ENCODE results near the gene CFAP77. TPM values are rescaled to one million over a fixed set of nuclear protein-coding genes. Genes with fewer than 3 reads are reported as not detected.

Gene CFAP77
- total and polyA plus RNA-seq, 7 experiments from 2014 or later: not detected

DNA sequence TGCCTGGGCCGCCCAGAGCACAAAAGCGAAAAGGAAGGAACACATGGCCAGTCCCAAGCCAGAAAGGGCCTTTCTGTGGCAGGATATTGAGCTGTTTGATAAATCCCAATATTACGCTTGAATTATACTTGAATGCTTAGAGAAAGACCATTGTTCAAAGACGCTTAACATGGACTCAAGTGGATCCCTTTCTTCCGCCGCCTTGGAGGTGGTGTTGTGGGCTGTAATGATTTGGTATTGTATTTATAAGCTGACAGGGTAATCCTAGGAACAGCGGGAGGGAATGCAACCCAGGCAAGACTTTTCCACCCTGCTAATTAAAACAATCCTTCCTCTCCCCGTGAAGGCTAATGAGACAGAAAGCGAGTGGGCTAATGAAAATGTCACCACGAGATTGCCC lies 24.9 kb downstream of the CFAP77 start:
- ATAC-seq (no peak), DNase-seq (no peak)
- peaks cover 0 to 4% (median 0%) of the 10 kb centered on the region in 5 donors for H3K36me3 Mint-ChIP-seq
- H3K36me3 ChIP-seq (ENCODE audit: control insufficient read depth in 2 of 3, insufficient read depth in 3 of 3, low read length in 3 of 3): no peaks in the 10 kb centered on the region
- H3K9me3 Mint-ChIP-seq: peaks cover 0 to 4% (median 0%) of the 10 kb centered on the region in 11 donors
- H3K27ac Mint-ChIP-seq: peak overlapping the region in 1 of 9 donors; percentile 6
- H3K9me3 ChIP-seq (ENCODE audit: control insufficient read depth in 2 of 3, low read length in 3 of 3): no peaks in the 10 kb centered on the region
- H3K27me3 Mint-ChIP-seq: peaks cover 31 to 60% (median 47%) of the 10 kb centered on the region in 5 donors
- CTCF ChIA-PET: no interaction called here
- POLR2A ChIA-PET: no interaction called here
- no peak overlapping the region for H3K27ac ChIP-seq (ENCODE audit: low read depth, low read length)
- no peaks in the 10 kb centered on the region for H3K4me1 ChIP-seq (ENCODE audit: control insufficient read depth in 2 of 2, insufficient read depth in 2 of 2, low read length in 2 of 2)
- H3K27me3 ChIP-seq (ENCODE audit: control insufficient read depth in 2 of 2, insufficient read depth in 2 of 2, low read length in 2 of 2): no peaks in the 10 kb centered on the region
- intact Hi-C loops (cut with micrococcal nuclease): no loop called here
- peaks cover 0 to 4% (median 0%) of the 10 kb centered on the region in 7 donors for H3K4me1 Mint-ChIP-seq
- H3K4me3 Mint-ChIP-seq: no peak overlapping the region
- H3K4me3 ChIP-seq (ENCODE audit: low read length): no peak overlapping the region

DNA sequence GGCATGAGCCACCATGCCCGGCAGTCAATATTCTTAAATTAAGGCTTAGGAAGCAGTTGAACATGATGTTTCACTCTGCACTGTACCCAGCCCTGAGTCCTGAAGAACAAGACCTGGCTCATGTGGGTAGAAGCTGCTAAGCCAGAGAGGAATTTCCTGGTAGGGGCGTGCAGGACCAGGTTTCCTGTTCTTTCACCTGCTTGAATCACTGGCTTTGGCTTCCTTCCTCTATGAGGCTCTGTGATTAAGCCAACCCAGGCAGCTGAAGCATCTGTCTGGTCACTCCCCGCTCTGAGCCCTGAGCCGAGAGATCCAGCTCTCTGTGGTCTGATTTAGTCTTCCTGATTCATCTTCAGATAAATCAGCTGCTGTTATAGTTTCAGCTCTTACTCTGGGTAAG lies 29.1 kb downstream of the CFAP77 start:
- peaks cover 0 to 3% of the 10 kb centered on the region in 2 donors for H3K27me3 ChIP-seq (ENCODE audit: control insufficient read depth in 2 of 2, insufficient read depth in 2 of 2, low read length in 2 of 2)
- DNase-seq: no peak
- ChIA-PET CTCF (no interaction called here), POLR2A (no interaction called here)
- H3K4me3 ChIP-seq (ENCODE audit: low read length): no peak overlapping the region
- no peaks in the 10 kb centered on the region for H3K4me1 ChIP-seq (ENCODE audit: control insufficient read depth in 2 of 2, insufficient read depth in 2 of 2, low read length in 2 of 2)
- H3K27ac ChIP-seq (ENCODE audit: low read depth, low read length): no peak overlapping the region
- no peak overlapping the region for H3K4me3 Mint-ChIP-seq
- no peaks in the 10 kb centered on the region for H3K36me3 ChIP-seq (ENCODE audit: control insufficient read depth in 2 of 3, insufficient read depth in 3 of 3, low read length in 3 of 3)
- H3K9me3 ChIP-seq (ENCODE audit: control insufficient read depth in 2 of 3, low read length in 3 of 3): no peaks in the 10 kb centered on the region
- peaks cover 24 to 52% (median 49%) of the 10 kb centered on the region in 5 donors for H3K27me3 Mint-ChIP-seq
- peaks cover 0 to 4% (median 0%) of the 10 kb centered on the region in 7 donors for H3K4me1 Mint-ChIP-seq
- peaks cover 0 to 3% (median 0%) of the 10 kb centered on the region in 11 donors for H3K9me3 Mint-ChIP-seq
- peaks cover 0 to 4% (median 0%) of the 10 kb centered on the region in 5 donors for H3K36me3 Mint-ChIP-seq
- no peak for ATAC-seq
- H3K27ac Mint-ChIP-seq: no peak overlapping the region
- intact Hi-C loops (cut with micrococcal nuclease): no loop called here

DNA sequence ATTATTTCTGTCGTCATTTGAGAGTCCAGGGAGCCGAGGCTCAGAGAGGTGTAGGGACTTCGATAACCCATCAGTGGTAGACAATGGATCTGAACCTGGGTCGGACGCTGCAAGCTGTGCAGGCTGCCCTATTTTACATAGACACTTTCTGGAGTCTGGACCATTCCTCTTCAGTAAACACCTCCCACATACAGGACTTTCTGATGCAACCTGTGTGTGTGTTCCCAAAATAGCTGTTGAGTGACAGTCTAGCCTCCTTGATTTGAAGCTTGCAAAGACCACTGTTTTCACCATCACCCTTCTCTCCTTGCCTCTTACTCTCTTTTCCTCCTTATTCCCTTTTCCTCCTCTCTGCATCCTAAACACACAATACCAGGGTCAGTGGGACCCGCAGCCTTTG lies 30.7 kb downstream of the CFAP77 start:
- H3K27ac Mint-ChIP-seq: no peak overlapping the region
- H3K27me3 Mint-ChIP-seq: peaks cover 32 to 62% (median 44%) of the 10 kb centered on the region in 5 donors
- POLR2A ChIA-PET: no interaction called here
- no peaks in the 10 kb centered on the region for H3K9me3 ChIP-seq (ENCODE audit: control insufficient read depth in 2 of 3, low read length in 3 of 3)
- H3K4me3 Mint-ChIP-seq: no peak overlapping the region
- H3K27ac ChIP-seq (ENCODE audit: low read depth, low read length): no peak overlapping the region
- CTCF ChIA-PET: no interaction called here
- no peaks in the 10 kb centered on the region for H3K4me1 ChIP-seq (ENCODE audit: control insufficient read depth in 2 of 2, insufficient read depth in 2 of 2, low read length in 2 of 2)
- peaks cover 0 to 4% (median 0%) of the 10 kb centered on the region in 7 donors for H3K4me1 Mint-ChIP-seq
- DNase-seq (no peak), ATAC-seq (no peak)
- peaks cover 0 to 3% (median 0%) of the 10 kb centered on the region in 11 donors for H3K9me3 Mint-ChIP-seq
- no peaks in the 10 kb centered on the region for H3K36me3 ChIP-seq (ENCODE audit: control insufficient read depth in 2 of 3, insufficient read depth in 3 of 3, low read length in 3 of 3)
- intact Hi-C loops (cut with micrococcal nuclease): no loop called here
- peaks cover 0 to 4% (median 0%) of the 10 kb centered on the region in 5 donors for H3K36me3 Mint-ChIP-seq
- H3K27me3 ChIP-seq (ENCODE audit: control insufficient read depth in 2 of 2, insufficient read depth in 2 of 2, low read length in 2 of 2): peaks cover 0 to 3% of the 10 kb centered on the region in 2 donors
- H3K4me3 ChIP-seq (ENCODE audit: low read length): no peak overlapping the region

DNA sequence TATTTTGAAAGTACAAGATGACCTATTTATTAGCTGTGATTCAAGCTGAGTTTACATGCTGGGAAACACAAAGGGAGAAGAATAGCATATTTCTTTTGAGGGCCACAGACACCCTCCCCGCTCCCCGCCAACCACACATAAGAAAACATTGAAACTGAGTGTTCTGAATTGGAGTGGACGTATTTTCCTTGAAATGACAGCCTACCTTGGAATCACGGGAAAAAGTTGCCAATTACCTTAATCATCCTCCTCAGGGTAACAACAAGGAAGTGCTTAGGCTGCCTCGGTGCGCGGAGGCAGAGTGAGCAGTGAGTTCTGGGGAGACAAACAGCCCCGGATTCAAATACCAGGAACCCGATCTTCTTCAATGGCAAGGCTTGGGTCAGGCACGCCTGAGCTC lies 31.4 kb downstream of the CFAP77 start:
- DNase-seq (no peak), ATAC-seq (no peak)
- no peaks in the 10 kb centered on the region for H3K9me3 ChIP-seq (ENCODE audit: control insufficient read depth in 2 of 3, low read length in 3 of 3)
- POLR2A ChIA-PET: no interaction called here
- Mint-ChIP-seq H3K27ac (no peak overlapping the region), H3K4me1 (peaks cover 0 to 4% (median 0%) of the 10 kb centered on the region in 7 donors), H3K4me3 (no peak overlapping the region), H3K36me3 (peaks cover 0 to 4% (median 0%) of the 10 kb centered on the region in 5 donors), H3K27me3 (peaks cover 29 to 60% (median 48%) of the 10 kb centered on the region in 5 donors), H3K9me3 (peaks cover 0 to 3% (median 0%) of the 10 kb centered on the region in 11 donors)
- no peak overlapping the region for H3K27ac ChIP-seq (ENCODE audit: low read depth, low read length)
- intact Hi-C loops (cut with micrococcal nuclease): no loop called here
- H3K4me3 ChIP-seq (ENCODE audit: low read length): no peak overlapping the region
- H3K4me1 ChIP-seq (ENCODE audit: control insufficient read depth in 2 of 2, insufficient read depth in 2 of 2, low read length in 2 of 2): no peaks in the 10 kb centered on the region
- no peaks in the 10 kb centered on the region for H3K36me3 ChIP-seq (ENCODE audit: control insufficient read depth in 2 of 3, insufficient read depth in 3 of 3, low read length in 3 of 3)
- CTCF ChIA-PET: interaction anchor here (0.6 kb wide), 1 partner anchor 9 kb away, joined by 4 read pairs; no protein-coding TSS in a partner anchor
- H3K27me3 ChIP-seq (ENCODE audit: control insufficient read depth in 2 of 2, insufficient read depth in 2 of 2, low read length in 2 of 2): peaks cover 0 to 3% of the 10 kb centered on the region in 2 donors

DNA sequence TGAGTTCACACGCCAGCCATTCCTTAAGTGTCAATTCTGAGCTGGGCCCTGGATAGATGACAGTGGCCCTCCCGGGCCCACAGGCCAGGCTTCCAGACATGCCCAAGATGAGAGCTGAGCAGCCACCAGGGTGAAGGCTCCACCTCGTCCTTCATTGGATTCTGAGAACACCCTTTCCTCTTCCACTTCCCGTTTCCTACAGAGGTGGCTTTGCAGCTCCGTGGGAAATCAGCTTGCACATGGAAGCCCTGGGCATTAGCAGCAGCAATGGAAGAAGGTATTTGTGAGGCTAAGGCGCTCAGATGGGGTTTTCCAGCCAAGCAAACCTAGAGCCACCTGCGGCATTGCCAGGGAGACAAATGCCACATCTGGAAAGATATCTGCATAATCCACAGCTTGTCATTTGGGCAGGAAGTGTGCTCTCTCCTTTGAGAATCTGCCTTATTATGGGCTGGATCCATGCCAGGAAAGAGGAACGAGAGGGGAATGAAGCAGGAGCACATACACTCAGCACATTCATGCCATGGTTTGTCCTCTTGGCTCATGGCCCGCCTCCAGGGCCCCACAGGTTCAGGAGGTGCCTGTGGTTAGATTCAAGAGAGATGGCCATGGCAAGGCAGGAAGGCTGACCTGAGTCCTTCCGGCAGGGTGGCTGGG lies 34.1 kb downstream of the CFAP77 start:
- peaks cover 26 to 56% (median 43%) of the 10 kb centered on the region in 5 donors for H3K27me3 Mint-ChIP-seq

DNA sequence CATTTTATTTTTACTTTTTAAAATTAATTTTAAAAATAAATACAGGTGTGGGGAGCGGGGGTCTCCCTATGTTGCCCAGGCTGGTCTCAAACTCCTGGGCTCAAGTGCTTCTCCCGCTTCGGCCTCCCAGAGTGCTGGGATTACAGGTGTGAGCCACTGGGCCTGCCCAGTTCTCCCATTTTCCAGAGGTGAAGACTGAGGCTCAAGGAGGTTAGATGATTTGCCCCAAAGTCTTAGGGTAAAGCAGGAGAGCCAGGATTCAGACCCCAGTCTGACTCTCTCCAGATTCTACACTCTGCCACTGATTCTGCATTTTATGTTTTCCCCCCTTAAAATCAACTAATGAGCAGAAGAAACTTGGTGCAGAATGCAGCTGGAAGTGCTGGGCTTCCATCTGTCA lies 36.9 kb downstream of the CFAP77 start:
- ATAC-seq: no peak
- CTCF ChIA-PET: no interaction called here

More for the DNA sequence above, 34.1 kb downstream of the CFAP77 start:
- POLR2A ChIA-PET: no interaction called here
- Histone ChIP-seq H3K4me1 (ENCODE audit: control insufficient read depth in 2 of 2, insufficient read depth in 2 of 2, low read length in 2 of 2) (no peaks in the 10 kb centered on the region), H3K27me3 (ENCODE audit: control insufficient read depth in 2 of 2, insufficient read depth in 2 of 2, low read length in 2 of 2) (peaks cover 0 to 7% of the 10 kb centered on the region in 2 donors), H3K4me3 (ENCODE audit: low read length) (no peak overlapping the region), H3K27ac (ENCODE audit: low read depth, low read length) (no peak overlapping the region), H3K9me3 (ENCODE audit: control insufficient read depth in 2 of 3, low read length in 3 of 3) (no peaks in the 10 kb centered on the region), H3K36me3 (ENCODE audit: control insufficient read depth in 2 of 3, insufficient read depth in 3 of 3, low read length in 3 of 3) (no peaks in the 10 kb centered on the region)
- H3K36me3 Mint-ChIP-seq: no peaks in the 10 kb centered on the region
- H3K27ac Mint-ChIP-seq: no peak overlapping the region
- H3K4me1 Mint-ChIP-seq: peaks cover 0 to 1% (median 0%) of the 10 kb centered on the region in 7 donors
- no peak for DNase-seq
- intact Hi-C loops (cut with micrococcal nuclease): no loop called here
- peaks cover 0 to 3% (median 0%) of the 10 kb centered on the region in 11 donors for H3K9me3 Mint-ChIP-seq
- CTCF ChIA-PET: no interaction called here
- H3K4me3 Mint-ChIP-seq: no peak overlapping the region
- no peak for ATAC-seq

DNA sequence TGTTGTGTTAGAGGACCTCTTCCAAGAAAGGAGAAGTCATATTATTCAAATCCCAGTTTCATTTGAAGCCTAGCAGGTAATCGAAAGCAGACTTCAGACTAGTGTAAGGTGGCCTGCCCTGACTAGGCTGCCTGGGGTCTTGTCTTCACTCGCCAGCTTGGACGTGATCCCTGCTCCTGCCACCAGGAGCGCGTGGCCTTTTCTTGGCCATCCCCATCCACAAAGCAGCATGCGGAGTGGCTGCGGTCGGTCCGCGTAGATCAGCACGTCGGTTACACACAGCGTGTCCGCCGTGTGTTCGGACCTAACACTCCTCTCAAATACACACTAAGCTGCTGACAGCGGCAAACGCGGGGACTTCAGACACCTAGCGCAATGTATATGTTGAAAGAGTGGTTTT lies 37.3 kb downstream of the CFAP77 start:
- intact Hi-C loops (cut with micrococcal nuclease): no loop called here
- peaks cover 0 to 8% of the 10 kb centered on the region in 2 donors for H3K4me1 ChIP-seq (ENCODE audit: control insufficient read depth in 2 of 2, insufficient read depth in 2 of 2, low read length in 2 of 2)
- H3K36me3 ChIP-seq (ENCODE audit: control insufficient read depth in 2 of 3, insufficient read depth in 3 of 3, low read length in 3 of 3): no peaks in the 10 kb centered on the region
- H3K27me3 Mint-ChIP-seq: peaks cover 18 to 55% (median 34%) of the 10 kb centered on the region in 5 donors
- H3K27me3 ChIP-seq (ENCODE audit: control insufficient read depth in 2 of 2, insufficient read depth in 2 of 2, low read length in 2 of 2): peaks cover 0 to 3% of the 10 kb centered on the region in 2 donors
- peaks cover 0 to 8% (median 0%) of the 10 kb centered on the region in 7 donors for H3K4me1 Mint-ChIP-seq
- CTCF ChIA-PET: no interaction called here
- no peaks in the 10 kb centered on the region for H3K36me3 Mint-ChIP-seq
- no peak overlapping the region for H3K4me3 Mint-ChIP-seq
- no peaks in the 10 kb centered on the region for H3K9me3 ChIP-seq (ENCODE audit: control insufficient read depth in 2 of 3, low read length in 3 of 3)
- POLR2A ChIA-PET: no interaction called here
- H3K27ac Mint-ChIP-seq: no peak overlapping the region
- ATAC-seq (no peak), DNase-seq (no peak)
- no peak overlapping the region for H3K27ac ChIP-seq (ENCODE audit: low read depth, low read length)
- peaks cover 0 to 5% (median 0%) of the 10 kb centered on the region in 11 donors for H3K9me3 Mint-ChIP-seq
- no peak overlapping the region for H3K4me3 ChIP-seq (ENCODE audit: low read length)

More for the DNA sequence above, 36.9 kb downstream of the CFAP77 start:
- Histone ChIP-seq H3K27ac (ENCODE audit: low read depth, low read length) (no peak overlapping the region), H3K27me3 (ENCODE audit: control insufficient read depth in 2 of 2, insufficient read depth in 2 of 2, low read length in 2 of 2) (peaks cover 0 to 3% of the 10 kb centered on the region in 2 donors), H3K9me3 (ENCODE audit: control insufficient read depth in 2 of 3, low read length in 3 of 3) (no peaks in the 10 kb centered on the region), H3K4me3 (ENCODE audit: low read length) (no peak overlapping the region), H3K36me3 (ENCODE audit: control insufficient read depth in 2 of 3, insufficient read depth in 3 of 3, low read length in 3 of 3) (no peaks in the 10 kb centered on the region), H3K4me1 (ENCODE audit: control insufficient read depth in 2 of 2, insufficient read depth in 2 of 2, low read length in 2 of 2) (peaks cover 0 to 8% of the 10 kb centered on the region in 2 donors)
- no peaks in the 10 kb centered on the region for H3K36me3 Mint-ChIP-seq
- peaks cover 0 to 5% (median 0%) of the 10 kb centered on the region in 11 donors for H3K9me3 Mint-ChIP-seq
- POLR2A ChIA-PET: no interaction called here
- peaks cover 0 to 8% (median 0%) of the 10 kb centered on the region in 7 donors for H3K4me1 Mint-ChIP-seq
- no peak overlapping the region for H3K27ac Mint-ChIP-seq
- H3K27me3 Mint-ChIP-seq: peaks cover 15 to 52% (median 29%) of the 10 kb centered on the region in 5 donors
- intact Hi-C loops (cut with micrococcal nuclease): no loop called here
- H3K4me3 Mint-ChIP-seq: no peak overlapping the region
- DNase-seq: no peak

All from naive thymus-derived CD4-positive, alpha-beta T cell (primary cell).